PC-3 (cell line): Measurements from ENCODE around the gene SMIM32.

Experiments used
- CTCF ChIP-seq: fragments of 300-600 bp; sonication (generic); conservative IDR thresholded peaks from 2 replicates; pipeline ENCODE4 v1.5.1; 2017; ENCODE audit warnings: antibody characterized with exemption, low read depth, mild to moderate bottlenecking, low read length
- EZH2 ChIP-seq: fragments of 300-600 bp; sonication (generic); IDR thresholded peaks from one replicate; pipeline ENCODE4 v1.6.1; 2017; ENCODE audit warnings: antibody characterized with exemption, mild to moderate bottlenecking, low read length; ENCODE audit not compliant: unreplicated experiment

- TF ChIP-seq CTCF (no peak), EZH2 (no peak)
These were observed 13.0 kb upstream of the SMIM32 start for GRCh38 chr5:136205941-136206340.
